HG03108 (cell line): ENCODE data around the gene PRSS1.
"Not testable (repeated sequence)": the region's sequence is repeated elsewhere in the genome, so short reads cannot be mapped to it uniquely, and the experiment has no call there.

Source experiments
- ATAC-seq: cut with Tn5 transposase; IDR thresholded peaks from one replicate; pipeline ENCODE4 v1.9.1; 2021; ENCODE audit warnings: moderate library complexity; ENCODE audit not compliant: unreplicated experiment

Gene PRSS1

GRCh38 chr7:142749218-142749993 is at the start of gene PRSS1:
PRSS1 (plus strand) TSS chr7:142749472; CDS start chr7:142749485, 13 bp downstream.
- ATAC-seq, result no peak

DNA sequence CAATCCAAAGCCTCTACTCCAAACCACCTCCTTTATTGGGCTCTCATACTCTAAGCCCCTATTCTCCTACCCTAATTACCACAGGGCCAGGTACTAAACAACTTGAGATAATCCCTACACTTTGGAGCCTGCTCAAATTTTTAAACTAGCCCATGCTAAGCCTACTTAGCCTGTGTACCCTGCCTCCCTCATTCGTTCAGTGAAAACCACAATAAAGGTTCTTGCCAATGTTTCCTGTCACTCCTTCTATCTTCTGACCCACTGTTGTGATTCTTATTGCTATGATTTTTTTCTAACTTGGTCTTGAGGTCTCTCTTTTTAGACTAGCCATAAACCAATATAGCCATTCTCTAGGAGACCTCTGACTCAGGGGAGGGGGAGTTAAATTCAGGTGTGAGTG is 48.3 kb upstream of the PRSS1 start:
- ATAC-seq, result not testable (repeated sequence)

- no peak for ATAC-seq
Observed at GRCh38 chr7:142703655-142704305, 45.5 kb upstream of the PRSS1 start.

GRCh38 chr7:142708726-142709125 is 40.5 kb upstream of the PRSS1 start:
- not testable (repeated sequence) for ATAC-seq

DNA sequence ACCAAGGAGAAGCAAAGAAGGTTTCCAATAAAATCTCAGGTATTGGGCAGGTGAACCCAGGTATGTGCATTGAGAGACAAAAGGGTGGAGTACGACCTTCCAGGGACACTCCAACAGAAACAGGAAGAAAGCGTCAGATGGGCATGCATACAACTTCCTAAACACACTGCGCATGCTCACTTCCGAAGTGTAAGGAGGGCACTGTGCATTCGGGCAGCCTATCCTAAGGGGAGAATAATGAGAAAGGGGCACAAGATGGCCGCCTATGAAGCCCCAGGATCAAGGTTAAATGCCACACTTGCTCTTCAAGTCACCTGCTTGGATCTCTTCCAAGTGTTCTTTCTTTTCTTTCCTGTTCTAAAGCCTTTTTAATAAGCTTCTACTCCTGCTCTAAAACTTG is 39.4 kb upstream of the PRSS1 start:
- no peak for ATAC-seq

- ATAC-seq, result no peak
Observed at GRCh38 chr7:142711196-142711595, 38.1 kb upstream of the PRSS1 start.

DNA sequence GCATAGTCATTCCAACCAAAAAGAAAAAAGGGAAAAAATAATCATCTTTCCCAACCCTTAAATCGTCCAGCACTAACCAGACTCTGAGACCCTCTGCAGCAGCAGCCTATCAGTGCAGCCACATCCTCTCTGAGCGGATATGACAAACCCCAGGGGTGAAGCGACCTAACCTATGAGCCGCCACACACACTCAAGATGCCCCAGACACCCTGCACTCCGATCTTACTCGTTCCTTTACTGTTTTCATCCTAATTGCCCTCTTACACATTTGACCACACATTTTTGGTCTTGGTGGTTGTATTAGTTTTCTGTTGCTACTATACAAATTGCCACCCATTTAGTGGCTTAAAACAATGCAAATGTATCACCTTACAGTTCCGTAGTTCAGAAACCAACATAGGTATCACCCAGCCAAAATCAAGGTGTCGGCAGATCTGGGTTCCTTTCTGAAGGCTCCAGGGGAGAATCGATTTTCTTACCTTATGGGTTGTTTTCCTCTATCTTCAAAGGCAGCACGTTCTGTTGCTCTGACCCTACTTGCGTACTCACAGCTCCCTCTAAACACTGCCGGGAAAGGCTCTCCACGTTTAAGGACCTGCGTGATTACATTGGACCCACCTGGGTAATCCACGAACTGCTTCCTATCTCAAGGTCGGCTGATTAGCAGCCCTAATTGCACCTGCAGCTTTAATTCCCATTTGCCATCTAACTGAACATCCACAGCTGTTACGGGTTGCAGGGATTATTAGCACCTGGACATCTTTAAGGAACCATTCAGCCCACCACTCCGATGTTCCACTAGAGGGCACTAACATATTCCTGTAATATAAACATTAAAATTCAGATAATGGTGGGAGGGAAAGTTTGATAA is 37.3 kb upstream of the PRSS1 start:
- ATAC-seq, result no peak

GRCh38 chr7:142712617-142712957 is 36.7 kb upstream of the PRSS1 start:
- no peak for ATAC-seq

DNA sequence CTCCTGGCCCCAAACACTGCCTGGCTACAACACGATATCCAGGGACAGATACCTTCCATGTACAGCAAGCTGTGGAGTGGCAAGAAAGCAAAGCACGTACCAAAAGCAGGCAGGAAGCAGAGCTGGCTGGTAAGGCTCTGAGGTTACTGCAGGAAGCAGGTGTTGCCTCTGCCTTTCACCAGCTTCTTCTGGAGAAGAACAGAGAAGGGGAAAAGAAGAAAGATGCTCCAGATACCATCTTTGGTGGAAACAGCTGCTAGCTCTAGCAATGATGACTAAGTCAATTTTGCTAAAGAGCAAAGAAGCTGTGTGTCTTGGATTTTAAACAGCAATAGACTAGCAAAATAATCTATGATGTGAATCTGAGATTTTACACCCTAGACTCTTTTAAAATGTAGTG is 34.9 kb upstream of the PRSS1 start:
- peak; percentile 65 for ATAC-seq

- no peak for ATAC-seq
Observed at GRCh38 chr7:142716596-142716995, 32.7 kb upstream of the PRSS1 start.

DNA sequence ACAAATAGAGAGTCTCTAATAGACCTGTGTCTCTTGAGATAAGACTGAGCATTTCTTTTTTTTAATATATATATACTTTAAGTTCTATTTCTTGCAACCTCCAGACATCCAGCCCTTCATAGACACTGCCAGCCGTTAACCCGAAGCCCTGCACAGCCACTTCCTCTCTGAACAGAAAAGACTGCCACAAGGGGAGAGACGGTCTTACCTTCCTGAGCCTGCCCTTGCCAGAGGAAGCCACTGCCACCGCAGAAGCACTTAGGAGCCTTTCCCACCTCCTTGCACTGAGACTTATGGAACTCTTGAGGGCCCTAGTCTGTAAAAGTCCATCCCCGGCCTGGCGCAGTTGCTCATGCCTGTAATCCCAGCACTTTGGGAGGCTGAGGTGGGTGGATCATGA is 31.8 kb upstream of the PRSS1 start:
- ATAC-seq, result no peak

GRCh38 chr7:142718313-142718712 is 31.0 kb upstream of the PRSS1 start:
- no peak for ATAC-seq

DNA sequence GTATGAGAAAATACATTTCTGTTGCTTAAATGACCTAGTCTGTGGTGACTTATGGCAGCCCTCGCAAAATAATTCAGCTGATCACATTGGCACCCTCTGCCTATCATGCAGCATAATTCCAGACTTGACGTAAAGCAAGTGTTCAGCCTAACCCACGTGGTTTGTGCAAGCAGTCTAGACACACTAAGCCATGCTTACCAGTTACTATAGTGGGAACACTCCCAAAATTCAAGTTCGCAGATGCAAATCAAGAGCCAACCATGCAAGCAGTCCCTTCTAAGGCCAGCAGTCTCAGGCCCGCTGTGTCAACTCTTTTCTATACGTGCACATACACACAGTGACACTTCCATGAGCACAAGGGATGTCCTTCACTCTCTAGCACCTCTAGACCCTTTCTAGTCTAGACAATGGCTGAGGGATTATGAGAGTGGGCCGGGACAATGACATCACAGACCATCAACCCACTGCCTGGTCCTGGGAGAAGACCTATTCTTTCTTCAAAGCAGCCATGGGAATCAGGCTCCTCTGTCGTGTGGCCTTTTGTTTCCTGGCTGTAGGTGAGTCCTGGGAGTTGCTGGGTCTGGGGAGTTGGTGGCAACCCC is 29.0 kb upstream of the PRSS1 start:
- ATAC-seq, result no peak

GRCh38 chr7:142720986-142721385 is 28.3 kb upstream of the PRSS1 start:
- ATAC-seq, result no peak

DNA sequence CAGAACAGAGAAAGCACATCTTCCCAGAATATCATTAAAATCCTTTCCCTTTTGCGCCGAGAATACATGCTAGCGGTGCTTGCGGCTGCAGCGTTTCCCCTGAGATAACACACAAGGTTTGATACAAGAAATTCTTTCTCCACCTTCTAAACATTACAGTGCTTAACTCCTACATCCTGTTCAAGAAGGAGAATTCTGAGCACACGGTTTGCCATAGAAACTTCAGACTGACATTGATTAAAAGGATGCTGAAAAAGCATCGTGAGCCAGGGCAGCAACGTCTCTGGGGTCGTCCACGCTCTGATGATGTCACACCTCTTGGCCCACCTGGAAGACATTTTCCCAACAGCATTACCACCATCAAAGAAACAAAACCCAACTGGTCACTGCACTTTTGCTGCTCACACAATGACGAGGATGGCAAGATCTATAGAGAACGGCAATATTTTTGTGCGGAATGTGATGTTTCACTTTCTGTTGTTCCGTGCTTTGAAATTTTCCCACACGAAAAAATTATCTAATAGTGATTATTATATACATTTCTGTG is 27.0 kb upstream of the PRSS1 start:
- ATAC-seq, result no peak

DNA sequence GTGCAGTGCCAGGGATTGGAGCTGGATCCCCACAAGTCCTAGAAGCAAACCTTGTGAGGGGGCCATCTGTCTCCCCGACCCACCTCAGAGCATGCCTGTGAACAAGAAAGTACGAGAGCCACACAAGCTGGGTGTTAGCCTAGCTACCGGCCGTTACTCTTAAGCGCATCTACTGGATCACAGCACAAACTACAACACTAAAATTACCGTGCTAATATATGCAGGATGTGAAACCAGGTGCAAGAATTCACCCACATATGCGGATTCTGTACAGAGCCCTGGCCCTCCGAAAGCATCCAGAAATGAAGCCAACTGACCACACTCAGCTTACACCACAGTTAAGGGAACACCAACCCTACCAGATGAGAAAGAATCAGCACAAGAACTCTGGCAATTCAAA is 16.0 kb upstream of the PRSS1 start:
- no peak for ATAC-seq

GRCh38 chr7:142739923-142740492 is 9.3 kb upstream of the PRSS1 start:
- peak; percentile 92 for ATAC-seq

- no peak for ATAC-seq
Observed at GRCh38 chr7:142740786-142741185, 8.5 kb upstream of the PRSS1 start.

- not testable (repeated sequence) for ATAC-seq
Observed at GRCh38 chr7:142741932-142742331, 7.3 kb upstream of the PRSS1 start.

DNA sequence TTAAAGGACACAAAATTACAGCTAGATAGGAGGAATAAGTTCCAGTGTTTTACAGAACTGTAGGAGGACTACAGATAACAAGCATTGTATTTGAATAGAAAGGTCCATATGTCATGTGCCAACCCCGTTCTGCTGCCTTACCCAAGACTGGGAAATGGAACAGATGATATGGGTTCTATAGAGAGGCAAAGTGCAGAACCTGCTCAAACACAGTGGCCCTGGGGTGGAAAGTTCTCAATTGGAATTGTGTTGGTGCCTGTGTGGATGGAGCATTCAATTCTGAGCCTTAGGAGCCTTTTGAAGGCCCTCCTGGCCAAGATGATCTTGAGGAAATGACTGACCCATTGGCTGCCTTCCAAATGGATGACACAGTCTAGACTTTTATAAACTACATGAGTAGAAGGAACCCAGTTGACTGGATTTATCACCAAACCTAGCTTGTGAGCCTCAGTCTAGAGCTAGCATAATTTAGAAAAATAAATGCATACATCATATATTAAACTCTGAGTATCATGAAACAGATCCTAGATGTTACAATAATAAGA is 4.1 kb upstream of the PRSS1 start:
- ATAC-seq, result no peak
